ENCODE data around the gene TRAPPC2L. TPM values are rescaled to one million over a fixed set of nuclear protein-coding genes. Genes with fewer than 3 reads are reported as not detected.
A peak's percentile ranks its signal among the peaks of the same experiment; 100 is the strongest.
"Not testable (repeated sequence)": the region's sequence is repeated elsewhere in the genome, so short reads cannot be mapped to it uniquely, and the experiment has no call there.

TRAPPC2L gene
- total RNA-seq, 5 donors from 2014 or later (not counting 1 experiment from before 2014, with no cell fraction given), result 45.6 to 61.1 (median 57.5) TPM

- no peak overlapping the region for H3K4me3 Mint-ChIP-seq
- ATAC-seq (replicated peaks in 1 of 4) (no peak), DNase-seq (no peak)
- 90% methylated on average over 13 of the region's 19 CpGs for WGBS (ENCODE audit: insufficient coverage)
- no peaks in the 10 kb centered on the region for H3K9me3 ChIP-seq
- H3K27me3 ChIP-seq (replicated peaks in 1 of 2; ENCODE audit: control insufficient read depth in 2 of 2, extremely low read depth in 1 of 2, insufficient read depth in 2 of 2, low read length in 1 of 2), result peaks cover 0 to 9% of the 10 kb centered on the region in 2 experiments
- no peaks in the 10 kb centered on the region for H3K4me1 ChIP-seq (ENCODE audit: control insufficient read depth in 1 of 2, extremely low read depth in 1 of 2, insufficient read depth in 2 of 2, low read length in 2 of 2)
- H3K36me3 Mint-ChIP-seq, result no peaks in the 10 kb centered on the region
- H3K9me3 Mint-ChIP-seq, result no peaks in the 10 kb centered on the region
- no peaks in the 10 kb centered on the region for H3K4me1 Mint-ChIP-seq
- H3K27ac ChIP-seq (ENCODE audit: low read length), result no peak overlapping the region
- H3K4me3 ChIP-seq (ENCODE audit: control insufficient read depth in 1 of 2, extremely low read depth in 1 of 2, low read length in 1 of 2), result no peak overlapping the region
- no peaks in the 10 kb centered on the region for H3K27me3 Mint-ChIP-seq
- no peak overlapping the region for H3K27ac Mint-ChIP-seq
- H3K36me3 ChIP-seq (ENCODE audit: control insufficient read depth in 2 of 2, extremely low read depth in 1 of 2, insufficient read depth in 1 of 2, low read length in 1 of 2), result no peaks in the 10 kb centered on the region
- CTCF ChIA-PET, result no interaction called here
- POLR2A ChIA-PET, result no interaction called here
Measured at GRCh38 chr16:88893127-88893968, 36.4 kb downstream of the TRAPPC2L start.

- H3K4me3 Mint-ChIP-seq; H3K9me3 Mint-ChIP-seq; H3K27ac Mint-ChIP-seq; H3K4me1 Mint-ChIP-seq; H3K9me3 ChIP-seq; H3K36me3 Mint-ChIP-seq; H3K27me3 Mint-ChIP-seq; H3K36me3 ChIP-seq (ENCODE audit: control insufficient read depth in 2 of 2, extremely low read depth in 1 of 2, insufficient read depth in 1 of 2, low read length in 1 of 2); CTCF ChIA-PET; H3K27ac ChIP-seq (ENCODE audit: low read length); DNase-seq; H3K4me1 ChIP-seq (ENCODE audit: control insufficient read depth in 1 of 2, extremely low read depth in 1 of 2, insufficient read depth in 2 of 2, low read length in 2 of 2); ATAC-seq (replicated peaks in 1 of 4); POLR2A ChIA-PET; H3K27me3 ChIP-seq (replicated peaks in 1 of 2; ENCODE audit: control insufficient read depth in 2 of 2, extremely low read depth in 1 of 2, insufficient read depth in 2 of 2, low read length in 1 of 2); H3K4me3 ChIP-seq (ENCODE audit: control insufficient read depth in 1 of 2, extremely low read depth in 1 of 2, low read length in 1 of 2): not testable (repeated sequence)
- 89% methylated on average over 4 of the region's 6 CpGs for WGBS (ENCODE audit: insufficient coverage)
Measured at GRCh38 chr16:88894266-88894665, 37.3 kb downstream of the TRAPPC2L start.

- Histone ChIP-seq H3K4me3 (ENCODE audit: control insufficient read depth in 1 of 2, extremely low read depth in 1 of 2, low read length in 1 of 2) (no peak overlapping the region), H3K4me1 (ENCODE audit: control insufficient read depth in 1 of 2, extremely low read depth in 1 of 2, insufficient read depth in 2 of 2, low read length in 2 of 2) (no peaks in the 10 kb centered on the region), H3K27me3 (replicated peaks in 1 of 2; ENCODE audit: control insufficient read depth in 2 of 2, extremely low read depth in 1 of 2, insufficient read depth in 2 of 2, low read length in 1 of 2) (peaks cover 0 to 11% of the 10 kb centered on the region in 2 experiments), H3K36me3 (ENCODE audit: control insufficient read depth in 2 of 2, extremely low read depth in 1 of 2, insufficient read depth in 1 of 2, low read length in 1 of 2) (no peaks in the 10 kb centered on the region), H3K27ac (ENCODE audit: low read length) (no peak overlapping the region), H3K9me3 (no peaks in the 10 kb centered on the region)
- H3K36me3 Mint-ChIP-seq, result no peaks in the 10 kb centered on the region
- H3K4me1 Mint-ChIP-seq, result no peaks in the 10 kb centered on the region
- H3K27me3 Mint-ChIP-seq, result no peaks in the 10 kb centered on the region
- DNase-seq, result no peak
- POLR2A ChIA-PET, result no interaction called here
- ATAC-seq (replicated peaks in 1 of 4), result peak in 1 of 4 experiments; percentile 30
- WGBS (ENCODE audit: insufficient coverage), result 58% methylated on average over 15 of the region's 21 CpGs
- CTCF ChIA-PET, result no interaction called here
- no peak overlapping the region for H3K4me3 Mint-ChIP-seq
- H3K27ac Mint-ChIP-seq, result no peak overlapping the region
- H3K9me3 Mint-ChIP-seq, result no peaks in the 10 kb centered on the region
Measured at GRCh38 chr16:88894681-88895300, 37.9 kb downstream of the TRAPPC2L start.

GRCh38 chr16:88895335-88895734 is 38.4 kb downstream of the TRAPPC2L start:
- no peaks in the 10 kb centered on the region for H3K9me3 Mint-ChIP-seq
- no peak overlapping the region for H3K4me3 Mint-ChIP-seq
- H3K36me3 ChIP-seq (ENCODE audit: control insufficient read depth in 2 of 2, extremely low read depth in 1 of 2, insufficient read depth in 1 of 2, low read length in 1 of 2), result no peaks in the 10 kb centered on the region
- H3K27ac ChIP-seq (ENCODE audit: low read length), result no peak overlapping the region
- no peaks in the 10 kb centered on the region for H3K9me3 ChIP-seq
- no peaks in the 10 kb centered on the region for H3K4me1 ChIP-seq (ENCODE audit: control insufficient read depth in 1 of 2, extremely low read depth in 1 of 2, insufficient read depth in 2 of 2, low read length in 2 of 2)
- H3K4me1 Mint-ChIP-seq, result no peaks in the 10 kb centered on the region
- H3K36me3 Mint-ChIP-seq, result no peaks in the 10 kb centered on the region
- DNase-seq (no peak), ATAC-seq (replicated peaks in 1 of 4) (no peak)
- H3K27me3 ChIP-seq (replicated peaks in 1 of 2; ENCODE audit: control insufficient read depth in 2 of 2, extremely low read depth in 1 of 2, insufficient read depth in 2 of 2, low read length in 1 of 2), result peaks cover 0 to 13% of the 10 kb centered on the region in 2 experiments
- H3K27me3 Mint-ChIP-seq, result no peaks in the 10 kb centered on the region
- WGBS (ENCODE audit: insufficient coverage), result 88% methylated on average over 21 of the region's 22 CpGs
- ChIA-PET POLR2A (no interaction called here), CTCF (no interaction called here)
- no peak overlapping the region for H3K27ac Mint-ChIP-seq
- no peak overlapping the region for H3K4me3 ChIP-seq (ENCODE audit: control insufficient read depth in 1 of 2, extremely low read depth in 1 of 2, low read length in 1 of 2)

GRCh38 chr16:88896238-88897070 is 39.5 kb downstream of the TRAPPC2L start:
- no peak for DNase-seq
- Histone ChIP-seq H3K36me3 (ENCODE audit: control insufficient read depth in 2 of 2, extremely low read depth in 1 of 2, insufficient read depth in 1 of 2, low read length in 1 of 2) (no peaks in the 10 kb centered on the region), H3K4me1 (ENCODE audit: control insufficient read depth in 1 of 2, extremely low read depth in 1 of 2, insufficient read depth in 2 of 2, low read length in 2 of 2) (no peaks in the 10 kb centered on the region), H3K27ac (ENCODE audit: low read length) (no peak overlapping the region), H3K27me3 (replicated peaks in 1 of 2; ENCODE audit: control insufficient read depth in 2 of 2, extremely low read depth in 1 of 2, insufficient read depth in 2 of 2, low read length in 1 of 2) (peaks cover 0 to 17% of the 10 kb centered on the region in 2 experiments), H3K9me3 (no peaks in the 10 kb centered on the region), H3K4me3 (ENCODE audit: control insufficient read depth in 1 of 2, extremely low read depth in 1 of 2, low read length in 1 of 2) (no peak overlapping the region)
- no peaks in the 10 kb centered on the region for H3K9me3 Mint-ChIP-seq
- ChIA-PET CTCF (no interaction called here), POLR2A (no interaction called here)
- H3K27ac Mint-ChIP-seq, result no peak overlapping the region
- no peaks in the 10 kb centered on the region for H3K27me3 Mint-ChIP-seq
- H3K4me1 Mint-ChIP-seq, result no peaks in the 10 kb centered on the region
- ATAC-seq (replicated peaks in 1 of 4), result no peak
- H3K4me3 Mint-ChIP-seq, result no peak overlapping the region
- WGBS (ENCODE audit: insufficient coverage), result 92% methylated on average over 57 of the region's 57 CpGs
- H3K36me3 Mint-ChIP-seq, result no peaks in the 10 kb centered on the region

- no peaks in the 10 kb centered on the region for H3K36me3 Mint-ChIP-seq
- no peaks in the 10 kb centered on the region for H3K9me3 Mint-ChIP-seq
- no peaks in the 10 kb centered on the region for H3K4me1 ChIP-seq (ENCODE audit: control insufficient read depth in 1 of 2, extremely low read depth in 1 of 2, insufficient read depth in 2 of 2, low read length in 2 of 2)
- ChIA-PET POLR2A (no interaction called here), CTCF (no interaction called here)
- H3K27me3 Mint-ChIP-seq, result no peaks in the 10 kb centered on the region
- 93% methylated on average over 16 of the region's 34 CpGs for WGBS (ENCODE audit: insufficient coverage)
- no peak for DNase-seq
- H3K4me1 Mint-ChIP-seq, result no peaks in the 10 kb centered on the region
- no peaks in the 10 kb centered on the region for H3K9me3 ChIP-seq
- H3K4me3 Mint-ChIP-seq, result no peak overlapping the region
- H3K36me3 ChIP-seq (ENCODE audit: control insufficient read depth in 2 of 2, extremely low read depth in 1 of 2, insufficient read depth in 1 of 2, low read length in 1 of 2), result no peaks in the 10 kb centered on the region
- no peak overlapping the region for H3K4me3 ChIP-seq (ENCODE audit: control insufficient read depth in 1 of 2, extremely low read depth in 1 of 2, low read length in 1 of 2)
- peaks cover 0 to 17% of the 10 kb centered on the region in 2 experiments for H3K27me3 ChIP-seq (replicated peaks in 1 of 2; ENCODE audit: control insufficient read depth in 2 of 2, extremely low read depth in 1 of 2, insufficient read depth in 2 of 2, low read length in 1 of 2)
- ATAC-seq (replicated peaks in 1 of 4), result no peak
- H3K27ac Mint-ChIP-seq, result no peak overlapping the region
- H3K27ac ChIP-seq (ENCODE audit: low read length), result no peak overlapping the region
Measured at GRCh38 chr16:88897696-88898425, 40.9 kb downstream of the TRAPPC2L start.

All from T-cell (primary cell).